ENCODE results near the gene FBXL13. TPM values are rescaled to one million over a fixed set of nuclear protein-coding genes. Genes with fewer than 3 reads are reported as not detected.

Gene FBXL13
- total and polyA plus RNA-seq, 2 experiments from 2014 or later, result 1.2 to 2.5 TPM

- TF ChIP-seq, protein P1, sequence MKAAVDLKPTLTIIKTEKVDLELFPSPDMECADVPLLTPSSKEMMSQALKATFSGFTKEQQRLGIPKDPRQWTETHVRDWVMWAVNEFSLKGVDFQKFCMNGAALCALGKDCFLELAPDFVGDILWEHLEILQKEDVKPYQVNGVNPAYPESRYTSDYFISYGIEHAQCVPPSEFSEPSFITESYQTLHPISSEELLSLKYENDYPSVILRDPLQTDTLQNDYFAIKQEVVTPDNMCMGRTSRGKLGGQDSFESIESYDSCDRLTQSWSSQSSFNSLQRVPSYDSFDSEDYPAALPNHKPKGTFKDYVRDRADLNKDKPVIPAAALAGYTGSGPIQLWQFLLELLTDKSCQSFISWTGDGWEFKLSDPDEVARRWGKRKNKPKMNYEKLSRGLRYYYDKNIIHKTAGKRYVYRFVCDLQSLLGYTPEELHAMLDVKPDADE (IDR thresholded peaks at IDR 0.05), result no peak
- TF ChIP-seq ZNF114 (CRISPR knock-in tag; IDR thresholded peaks at IDR 0.05), result no peak
- TF ChIP-seq, protein P2, sequence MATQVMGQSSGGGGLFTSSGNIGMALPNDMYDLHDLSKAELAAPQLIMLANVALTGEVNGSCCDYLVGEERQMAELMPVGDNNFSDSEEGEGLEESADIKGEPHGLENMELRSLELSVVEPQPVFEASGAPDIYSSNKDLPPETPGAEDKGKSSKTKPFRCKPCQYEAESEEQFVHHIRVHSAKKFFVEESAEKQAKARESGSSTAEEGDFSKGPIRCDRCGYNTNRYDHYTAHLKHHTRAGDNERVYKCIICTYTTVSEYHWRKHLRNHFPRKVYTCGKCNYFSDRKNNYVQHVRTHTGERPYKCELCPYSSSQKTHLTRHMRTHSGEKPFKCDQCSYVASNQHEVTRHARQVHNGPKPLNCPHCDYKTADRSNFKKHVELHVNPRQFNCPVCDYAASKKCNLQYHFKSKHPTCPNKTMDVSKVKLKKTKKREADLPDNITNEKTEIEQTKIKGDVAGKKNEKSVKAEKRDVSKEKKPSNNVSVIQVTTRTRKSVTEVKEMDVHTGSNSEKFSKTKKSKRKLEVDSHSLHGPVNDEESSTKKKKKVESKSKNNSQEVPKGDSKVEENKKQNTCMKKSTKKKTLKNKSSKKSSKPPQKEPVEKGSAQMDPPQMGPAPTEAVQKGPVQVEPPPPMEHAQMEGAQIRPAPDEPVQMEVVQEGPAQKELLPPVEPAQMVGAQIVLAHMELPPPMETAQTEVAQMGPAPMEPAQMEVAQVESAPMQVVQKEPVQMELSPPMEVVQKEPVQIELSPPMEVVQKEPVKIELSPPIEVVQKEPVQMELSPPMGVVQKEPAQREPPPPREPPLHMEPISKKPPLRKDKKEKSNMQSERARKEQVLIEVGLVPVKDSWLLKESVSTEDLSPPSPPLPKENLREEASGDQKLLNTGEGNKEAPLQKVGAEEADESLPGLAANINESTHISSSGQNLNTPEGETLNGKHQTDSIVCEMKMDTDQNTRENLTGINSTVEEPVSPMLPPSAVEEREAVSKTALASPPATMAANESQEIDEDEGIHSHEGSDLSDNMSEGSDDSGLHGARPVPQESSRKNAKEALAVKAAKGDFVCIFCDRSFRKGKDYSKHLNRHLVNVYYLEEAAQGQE (IDR thresholded peaks at IDR 0.05; ENCODE audit: unreplicated experiment), result no peak
- no peak for TF ChIP-seq EZH2phosphoT487 (IDR thresholded peaks at IDR 0.05; ENCODE audit: unreplicated experiment)
- no peaks in the 10 kb centered on the region; the same call in 2 of the 3 replicates for H3K36me3 Mint-ChIP-seq (ENCODE audit: low read depth)
- Histone ChIP-seq H3K4me2 (no peak overlapping the region), H3K4me3 (no peak overlapping the region), H3K36me3 (ENCODE audit: insufficient read depth) (no peaks in the 10 kb centered on the region), H2AFZ (no peak overlapping the region), H3K79me2 (replicated peaks; ENCODE audit: insufficient read depth) (no peaks in the 10 kb centered on the region), H3K27me3 (ENCODE audit: insufficient read depth) (no peaks in the 10 kb centered on the region), H4K20me1 (replicated peaks; ENCODE audit: insufficient read depth) (no peaks in the 10 kb centered on the region), H3K27ac (ENCODE audit: low read depth) (no peak overlapping the region), H3F3A (replicated peaks; ENCODE audit: low read depth) (no peaks in the 10 kb centered on the region), H3K9me2 (ENCODE audit: insufficient read depth) (no peaks in the 10 kb centered on the region), H3K4me1 (ENCODE audit: insufficient read depth) (no peaks in the 10 kb centered on the region)
- DNase-seq (ENCODE audit: low spot score) (no peak), ATAC-seq (no peak)
- no peak overlapping the region for H3K27ac Mint-ChIP-seq
- H3K9me3 Mint-ChIP-seq, result no peaks in the 10 kb centered on the region
- no peaks in the 10 kb centered on the region for H3K4me1 Mint-ChIP-seq
- H3K27me3 Mint-ChIP-seq (ENCODE audit: insufficient read depth, low read depth, poor library complexity), result no peaks in the 10 kb centered on the region
- no peak overlapping the region for H3K4me3 Mint-ChIP-seq
These were observed 207.9 kb downstream of the FBXL13 start for GRCh38 chr7:102866535-102867215.

DNA sequence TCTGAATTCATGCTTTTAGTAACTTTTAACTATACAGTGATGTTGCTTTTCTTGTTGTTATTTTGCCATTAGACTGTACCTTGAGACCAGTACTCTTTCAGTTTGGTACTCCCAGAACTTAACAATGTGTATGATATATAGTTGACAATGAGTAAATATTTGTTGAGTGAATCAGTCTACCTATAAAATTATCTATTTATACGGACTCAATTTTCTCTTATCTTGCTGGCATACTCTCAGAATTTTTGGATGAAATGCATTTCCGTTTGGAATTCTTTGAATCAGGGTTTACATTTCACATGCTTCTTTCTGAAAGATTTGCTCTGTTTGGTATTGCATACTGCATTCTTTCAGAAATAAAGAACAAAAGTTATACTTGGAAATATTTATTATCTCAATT is 209.6 kb downstream of the FBXL13 start:
- peaks cover 4% of the 10 kb centered on the region; the same call in 2 of the 3 replicates for H3K4me1 Mint-ChIP-seq
- ATAC-seq, result no peak
- DNase-seq (ENCODE audit: low spot score), result no peak
- Histone ChIP-seq H3K9me2 (ENCODE audit: insufficient read depth) (no peaks in the 10 kb centered on the region), H4K20me1 (replicated peaks; ENCODE audit: insufficient read depth) (no peaks in the 10 kb centered on the region), H3K27me3 (ENCODE audit: insufficient read depth) (no peaks in the 10 kb centered on the region), H3K4me2 (no peak overlapping the region), H2AFZ (no peak overlapping the region), H3F3A (replicated peaks; ENCODE audit: low read depth) (no peaks in the 10 kb centered on the region), H3K4me3 (no peak overlapping the region), H3K4me1 (ENCODE audit: insufficient read depth) (no peaks in the 10 kb centered on the region), H3K27ac (ENCODE audit: low read depth) (no peak overlapping the region), H3K36me3 (ENCODE audit: insufficient read depth) (no peaks in the 10 kb centered on the region), H3K79me2 (replicated peaks; ENCODE audit: insufficient read depth) (no peaks in the 10 kb centered on the region)
- no peaks in the 10 kb centered on the region for H3K27me3 Mint-ChIP-seq (ENCODE audit: insufficient read depth, low read depth, poor library complexity)
- H3K27ac Mint-ChIP-seq, result no peak overlapping the region
- H3K36me3 Mint-ChIP-seq (ENCODE audit: low read depth), result no peaks in the 10 kb centered on the region
- no peak overlapping the region for H3K4me3 Mint-ChIP-seq
- H3K9me3 Mint-ChIP-seq, result no peaks in the 10 kb centered on the region
- TF ChIP-seq POLR2AphosphoS5 (IDR thresholded peaks at IDR 0.05; ENCODE audit: low read depth), result no peak
- no peak for TF ChIP-seq CTCF (conservative IDR thresholded peaks at IDR 0.05; ENCODE audit: low read depth in 2 of 2)
- no peak for TF ChIP-seq CREB1 (CRISPR knock-in tag; IDR thresholded peaks at IDR 0.05; ENCODE audit: low read depth)
- TF ChIP-seq EZH2 (IDR thresholded peaks at IDR 0.05; ENCODE audit: low read depth, unreplicated experiment), result no peak
- no peak for TF ChIP-seq EZH2phosphoT487 (IDR thresholded peaks at IDR 0.05; ENCODE audit: unreplicated experiment)
- TF ChIP-seq ZNF331 (CRISPR knock-in tag; IDR thresholded peaks at IDR 0.05; ENCODE audit: low read depth), result no peak
- TF ChIP-seq, protein P1 (IDR thresholded peaks at IDR 0.05), result no peak
- no peak for TF ChIP-seq ZNF114 (CRISPR knock-in tag; IDR thresholded peaks at IDR 0.05)
- no peak for TF ChIP-seq NANOG (IDR thresholded peaks at IDR 0.05; ENCODE audit: borderline replicate concordance)
- TF ChIP-seq JUNB (IDR thresholded peaks at IDR 0.05; ENCODE audit: unreplicated experiment), result no peak
- TF ChIP-seq STAT1 (IDR thresholded peaks at IDR 0.05; ENCODE audit: unreplicated experiment), result no peak
- TF ChIP-seq, protein P2 (IDR thresholded peaks at IDR 0.05; ENCODE audit: unreplicated experiment), result no peak

Data from GM23338 (cell line).